GM06990 (cell line): ENCODE measurements around the gene MRPS11.
"Not testable (repeated sequence)": the region's sequence is repeated elsewhere in the genome, so short reads cannot be mapped to it uniquely, and the experiment has no call there.

ENCODE experiments used
- DNase-seq: peaks from one replicate; pipeline ENCODE4 v3.0.0-alpha.2; 2011; ENCODE audit not compliant: insufficient read length; ENCODE audit errors: extremely low read depth
- H3K27me3 ChIP-seq: replicated peaks from 2 replicates; pipeline ENCODE4 v1.6.0; 2011; ENCODE audit warnings: low read length; ENCODE audit not compliant: control insufficient read depth, insufficient read depth
- H3K36me3 ChIP-seq: 2 replicates; pipeline ENCODE4 v1.5.1; 2011; ENCODE audit warnings: low read length; ENCODE audit not compliant: control insufficient read depth, insufficient read depth
- H3K4me3 ChIP-seq: replicated peaks from 2 replicates; pipeline ENCODE4 v1.5.1; 2011; ENCODE audit warnings: low read depth, mild to moderate bottlenecking, control low read depth, low read length
- CTCF ChIP-seq: IDR thresholded peaks from 2 replicates; pipeline ENCODE4 v1.5.1; 2011; ENCODE audit warnings: low read length, control low read depth, mild to moderate bottlenecking, inconsistent platforms; ENCODE audit not compliant: insufficient read depth, poor library complexity, severe bottlenecking

Gene MRPS11

GRCh38 chr15:88472225-88472624 lies 4.7 kb downstream of the MRPS11 start:
- Histone ChIP-seq H3K36me3 (peaks cover 8% of the 10 kb centered on the region), H3K27me3 (no peaks in the 10 kb centered on the region), H3K4me3 (no peak overlapping the region)
- no peak for DNase-seq
- no peak for TF ChIP-seq CTCF

GRCh38 chr15:88473661-88474293 lies 6.3 kb downstream of the MRPS11 start:
- peaks cover 14% of the 10 kb centered on the region for H3K36me3 ChIP-seq
- H3K4me3 ChIP-seq, H3K27me3 ChIP-seq, DNase-seq: not testable (repeated sequence)

GRCh38 chr15:88476635-88477060 lies 9.1 kb downstream of the MRPS11 start:
- no peaks in the 10 kb centered on the region for H3K27me3 ChIP-seq
- no peak for DNase-seq
- peaks cover 17% of the 10 kb centered on the region for H3K36me3 ChIP-seq
- TF ChIP-seq CTCF: peak; percentile 64
- H3K4me3 ChIP-seq: no peak overlapping the region

GRCh38 chr15:88477126-88477525 lies 9.6 kb downstream of the MRPS11 start:
- TF ChIP-seq CTCF: no peak
- peaks cover 17% of the 10 kb centered on the region for H3K36me3 ChIP-seq
- no peaks in the 10 kb centered on the region for H3K27me3 ChIP-seq
- H3K4me3 ChIP-seq: no peak overlapping the region
- DNase-seq: no peak

GRCh38 chr15:88477904-88478303 lies 10.4 kb downstream of the MRPS11 start:
- no peak for DNase-seq
- Histone ChIP-seq H3K4me3 (no peak overlapping the region), H3K27me3 (no peaks in the 10 kb centered on the region), H3K36me3 (peaks cover 17% of the 10 kb centered on the region)
- TF ChIP-seq CTCF: no peak

- TF ChIP-seq CTCF: no peak
These were observed 11.7 kb downstream of the MRPS11 start for GRCh38 chr15:88479169-88479568.

More at GRCh38 chr15:88479169-88479568, 11.7 kb downstream of the MRPS11 start:
- H3K4me3 ChIP-seq: no peak overlapping the region
- peaks cover 17% of the 10 kb centered on the region for H3K36me3 ChIP-seq
- no peaks in the 10 kb centered on the region for H3K27me3 ChIP-seq
- DNase-seq: no peak
